ENCODE data around the gene AIFM3.

AIFM3 gene

GRCh38 chr22:20975541-20976290 lies 8.7 kb downstream of the AIFM3 start:
- DNase-seq (ENCODE audit: low read depth in 2 of 2): no peak

DNA sequence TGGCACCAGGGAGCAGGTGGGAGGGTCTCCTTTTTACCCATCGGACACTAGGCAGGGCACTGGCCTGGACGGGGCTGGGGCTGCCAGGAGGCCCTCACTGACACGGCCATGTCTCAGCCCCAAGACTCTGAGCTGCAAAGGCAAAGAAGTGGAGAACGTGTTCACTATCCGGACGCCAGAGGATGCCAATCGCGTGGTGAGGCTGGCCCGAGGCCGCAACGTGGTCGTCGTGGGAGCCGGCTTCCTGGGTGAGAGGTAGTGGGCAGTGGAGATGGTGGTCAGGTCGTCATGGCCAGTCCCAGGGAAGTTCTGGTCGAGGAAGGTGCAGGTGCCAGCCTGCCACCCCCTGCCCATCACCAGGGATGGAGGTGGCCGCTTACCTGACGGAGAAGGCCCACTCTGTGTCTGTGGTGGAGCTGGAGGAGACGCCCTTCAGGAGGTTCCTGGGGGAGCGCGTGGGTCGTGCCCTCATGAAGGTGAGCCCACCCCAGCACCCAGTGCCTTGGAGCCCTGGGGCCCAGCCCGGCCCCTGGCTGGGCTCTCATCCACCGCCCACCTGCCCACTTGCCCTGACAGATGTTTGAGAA lies 9.3 kb downstream of the AIFM3 start:
- DNase-seq (ENCODE audit: low read depth in 2 of 2): no peak

DNA sequence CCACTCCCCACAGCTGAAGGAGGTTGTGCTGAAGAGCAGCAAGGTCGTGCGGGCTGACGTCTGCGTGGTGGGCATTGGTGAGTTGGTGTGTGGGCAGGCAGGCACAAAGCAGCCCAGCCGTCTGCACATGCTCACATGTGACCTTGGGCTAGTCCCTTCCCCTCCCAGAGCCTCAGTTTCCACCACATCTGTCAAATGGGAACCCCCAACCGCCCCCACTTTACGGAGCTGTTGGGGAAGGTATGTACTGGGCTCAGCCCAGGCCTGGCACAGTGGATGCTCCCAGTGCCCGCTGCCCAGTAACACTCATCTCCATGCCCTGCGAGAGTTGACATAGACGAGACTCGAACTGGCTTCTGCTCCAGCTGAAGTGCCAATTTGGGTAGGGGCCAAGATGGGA lies 10.0 kb downstream of the AIFM3 start:
- DNase-seq (ENCODE audit: low read depth in 2 of 2): no peak

GRCh38 chr22:20977516-20978170 lies 10.6 kb downstream of the AIFM3 start:
- DNase-seq (ENCODE audit: low read depth in 2 of 2): no peak

DNA sequence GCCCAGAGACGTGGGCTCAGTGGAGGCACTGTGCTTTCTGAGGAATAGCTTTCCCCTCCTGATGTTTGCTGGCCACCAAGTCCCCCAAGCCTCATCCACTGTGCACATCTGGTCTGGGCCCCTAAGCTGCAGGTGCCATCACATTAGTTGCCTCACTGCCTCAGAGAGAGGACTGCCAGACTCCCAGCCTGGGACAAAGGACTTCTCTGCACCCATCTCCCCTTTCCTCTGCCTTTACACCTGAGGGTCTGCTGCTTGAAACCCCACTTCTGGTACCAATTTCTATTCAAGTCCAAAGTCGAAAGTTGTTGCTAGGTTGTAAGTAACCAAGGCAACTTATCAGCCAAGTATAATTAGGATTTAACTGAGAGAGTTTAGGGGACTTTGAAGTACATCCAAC lies 11.4 kb downstream of the AIFM3 start:
- DNase-seq (ENCODE audit: low read depth in 2 of 2): no peak

- DNase-seq (ENCODE audit: low read depth in 2 of 2): peak in 1 of 2 experiments; percentile 45
Measured at GRCh38 chr22:20979243-20979809, 12.3 kb downstream of the AIFM3 start.

- DNase-seq (ENCODE audit: low read depth in 2 of 2): no peak
Measured at GRCh38 chr22:20979940-20980453, 12.9 kb downstream of the AIFM3 start.

GRCh38 chr22:20980523-20980922 lies 13.5 kb downstream of the AIFM3 start:
- DNase-seq (ENCODE audit: low read depth in 2 of 2): no peak

DNA sequence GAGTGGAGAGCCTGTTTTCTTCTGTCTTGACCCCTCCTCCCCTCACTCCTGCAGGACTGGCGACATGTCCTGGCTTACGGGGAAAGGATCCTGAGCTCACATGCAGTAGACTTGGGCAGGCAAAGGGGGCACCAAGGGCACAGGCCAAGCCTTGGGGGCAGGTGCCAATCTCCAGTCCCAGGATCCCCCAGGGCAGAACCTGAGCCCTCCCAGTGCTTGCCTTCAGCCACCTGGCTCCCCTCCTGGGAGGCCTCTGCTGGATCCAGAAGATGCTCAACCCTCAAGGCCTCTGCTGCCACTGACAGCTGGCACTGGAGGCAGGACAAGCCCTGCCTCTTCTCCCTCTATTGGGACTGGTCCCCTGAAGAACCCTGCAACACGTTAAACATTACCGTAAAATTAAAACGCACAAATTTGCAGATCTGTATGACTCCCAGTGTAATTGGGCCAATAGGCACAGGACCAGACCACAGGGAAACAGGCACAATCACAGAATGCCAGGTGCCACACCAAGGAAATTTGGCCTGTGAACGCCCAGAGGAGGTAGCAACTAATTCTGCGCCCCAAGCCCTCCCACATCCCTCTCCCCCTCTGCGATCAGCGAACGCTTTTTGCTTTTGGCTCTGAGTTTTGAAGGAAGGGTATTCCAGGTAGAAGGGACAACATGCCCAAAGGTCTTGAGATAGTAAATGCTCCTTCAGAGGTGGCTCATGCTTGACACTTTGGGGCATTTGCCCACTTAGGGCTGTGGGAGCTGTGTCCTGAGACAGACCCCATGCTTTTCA lies 14.1 kb downstream of the AIFM3 start:
- no peak for DNase-seq (ENCODE audit: low read depth in 2 of 2)

GRCh38 chr22:20981787-20982562 lies 14.9 kb downstream of the AIFM3 start, which contains the start of gene LZTR1:
LZTR1 (plus strand) TSS chr22:20982297; CDS start chr22:20982372, 75 bp downstream.
- DNase-seq (ENCODE audit: low read depth in 2 of 2): peak; percentile 28 to 38

DNA sequence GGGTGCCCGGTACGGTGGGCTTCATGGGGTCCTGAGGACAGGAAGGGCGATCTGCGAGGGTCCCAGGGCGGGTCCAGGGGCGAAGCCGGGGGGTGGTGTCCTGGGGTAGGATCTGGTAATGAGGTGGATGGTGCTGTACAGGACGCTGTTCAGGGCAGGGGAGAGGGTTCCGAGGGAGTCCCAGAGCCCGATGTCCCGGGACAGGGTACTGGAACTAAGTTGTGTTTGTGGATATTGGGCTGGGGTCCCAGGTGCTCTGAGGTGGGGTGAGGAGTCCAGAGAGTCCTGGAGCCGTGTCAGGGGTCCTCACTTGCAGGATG lies 15.5 kb downstream of the AIFM3 start:
- no peak for DNase-seq (ENCODE audit: low read depth in 2 of 2)

- DNase-seq (ENCODE audit: low read depth in 2 of 2): no peak
Measured at GRCh38 chr22:20983081-20983771, 16.2 kb downstream of the AIFM3 start.

GRCh38 chr22:20985720-20986119 lies 18.7 kb downstream of the AIFM3 start:
- DNase-seq (ENCODE audit: low read depth in 2 of 2): no peak

DNA sequence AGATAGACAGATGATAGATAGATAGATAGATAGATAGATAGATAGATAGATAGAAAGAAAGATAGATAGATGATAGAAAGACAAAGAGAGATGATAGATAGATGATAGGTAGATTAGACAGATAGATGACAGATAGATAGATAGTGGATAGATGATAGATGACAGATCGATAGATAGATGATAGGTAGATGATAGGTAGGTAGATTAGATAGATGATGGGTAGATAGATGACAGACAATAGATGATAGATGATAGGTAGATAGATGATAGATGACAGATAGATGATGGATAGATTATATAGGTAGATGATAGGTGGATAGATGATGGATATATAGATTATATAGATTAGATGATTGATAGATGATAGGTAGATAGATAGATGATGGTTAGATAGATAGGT lies 19.3 kb downstream of the AIFM3 start:
- DNase-seq (ENCODE audit: low read depth in 2 of 2): no peak

GRCh38 chr22:20987375-20987774 lies 20.3 kb downstream of the AIFM3 start:
- no peak for DNase-seq (ENCODE audit: low read depth in 2 of 2)

DNA sequence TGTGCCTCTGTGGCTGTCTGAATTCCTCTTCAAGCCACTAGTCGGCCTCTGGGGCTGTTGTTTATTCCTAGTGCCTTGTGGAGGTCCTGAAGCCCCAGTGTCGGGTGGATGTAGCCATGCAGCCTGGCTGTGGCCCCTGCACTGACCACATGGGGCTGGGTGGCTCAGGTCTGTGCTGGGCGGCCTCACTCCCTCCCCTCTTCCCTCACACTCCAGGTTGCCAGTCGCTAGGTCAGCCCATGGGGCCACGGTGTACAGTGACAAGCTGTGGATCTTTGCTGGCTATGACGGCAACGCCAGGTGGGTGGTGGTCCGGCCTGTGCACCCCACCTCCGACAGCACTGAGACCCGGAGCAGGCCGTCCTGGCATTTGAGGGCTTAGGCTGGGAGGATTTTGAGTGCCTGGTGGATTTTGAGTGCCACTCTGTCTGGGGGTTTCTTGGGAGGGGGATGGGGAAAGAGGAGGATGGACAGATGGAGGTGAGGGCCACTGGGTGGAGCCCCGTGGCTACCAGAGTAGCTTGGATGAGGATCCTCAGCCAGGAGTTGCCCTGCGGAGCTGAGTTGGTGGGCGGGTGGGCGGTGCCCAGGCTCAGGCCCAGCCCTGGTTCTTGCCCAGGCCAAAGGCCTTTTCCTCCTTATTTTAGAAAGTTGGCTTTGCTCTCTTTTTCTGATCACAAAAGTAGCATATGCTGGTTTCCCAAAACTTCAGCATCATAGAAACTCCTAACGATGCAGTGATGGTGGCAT lies 21.7 kb downstream of the AIFM3 start:
- DNase-seq (ENCODE audit: low read depth in 2 of 2): no peak

GRCh38 chr22:20989323-20990138 lies 22.5 kb downstream of the AIFM3 start:
- no peak for DNase-seq (ENCODE audit: low read depth in 2 of 2)
